Measurements from ENCODE around the gene LTBR.
"Not testable (repeated sequence)": the region's sequence is repeated elsewhere in the genome, so short reads cannot be mapped to it uniquely, and the experiment has no call there.

The LTBR gene

DNA sequence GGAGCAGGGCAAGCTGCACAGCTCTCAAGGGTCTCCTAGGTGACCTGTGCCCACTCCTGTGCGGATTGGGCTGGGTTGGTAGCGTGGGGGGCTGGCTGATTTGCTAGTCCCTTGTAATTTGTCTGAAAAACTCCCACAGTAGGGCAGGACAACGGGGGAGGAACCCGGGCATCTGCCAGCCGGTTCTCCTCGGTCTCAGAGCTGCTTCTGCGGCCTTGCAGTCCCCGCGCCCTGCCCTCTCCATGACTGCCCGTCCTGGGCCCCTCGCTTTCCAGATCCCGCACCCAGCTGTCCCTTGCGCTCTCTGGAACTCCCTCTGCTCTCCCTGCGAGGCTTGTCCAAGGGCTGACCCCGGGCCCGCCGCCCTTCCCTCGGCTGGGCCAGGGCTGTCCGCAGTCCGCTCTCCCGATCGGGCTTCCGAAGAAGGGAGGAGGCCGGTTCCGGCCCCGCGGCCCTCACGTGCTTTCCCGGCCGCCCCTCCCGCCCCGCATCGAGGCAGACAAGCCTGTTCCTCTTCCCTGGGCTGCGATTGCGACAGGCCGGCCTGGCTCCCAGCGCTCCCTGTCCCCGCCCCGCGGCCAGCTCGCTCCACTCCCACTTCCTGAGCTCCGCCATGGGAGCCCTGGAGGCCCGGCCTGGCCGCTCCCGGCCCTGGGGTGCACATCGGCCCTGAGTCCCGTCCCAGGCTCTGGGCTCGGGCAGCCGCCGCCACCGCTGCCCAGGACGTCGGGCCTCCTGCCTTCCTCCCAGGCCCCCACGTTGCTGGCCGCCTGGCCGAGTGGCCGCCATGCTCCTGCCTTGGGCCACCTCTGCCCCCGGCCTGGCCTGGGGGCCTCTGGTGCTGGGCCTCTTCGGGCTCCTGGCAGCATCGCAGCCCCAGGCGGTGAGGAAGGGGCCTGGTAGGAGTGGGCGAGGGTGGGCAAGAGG, at the start of gene LTBR:
Gene LTBR (plus strand): TSS at position 591 of the 927 bp plus-strand sequence. CDS start 197 bp downstream, at position 788.
- peak; percentile 53 for DNase-seq
- Mint-ChIP-seq H3K27me3 (peaks cover 26% of the 10 kb centered on the region), H3K4me1 (ENCODE audit: low read depth) (peaks cover 2% of the 10 kb centered on the region), H3K27ac (no peak within 1 kb of the TSS), H3K36me3 (ENCODE audit: low read depth) (no peaks in the 10 kb centered on the region), H3K9me3 (no peaks in the 10 kb centered on the region), H3K4me3 (no peak within 1 kb of the TSS)

DNA sequence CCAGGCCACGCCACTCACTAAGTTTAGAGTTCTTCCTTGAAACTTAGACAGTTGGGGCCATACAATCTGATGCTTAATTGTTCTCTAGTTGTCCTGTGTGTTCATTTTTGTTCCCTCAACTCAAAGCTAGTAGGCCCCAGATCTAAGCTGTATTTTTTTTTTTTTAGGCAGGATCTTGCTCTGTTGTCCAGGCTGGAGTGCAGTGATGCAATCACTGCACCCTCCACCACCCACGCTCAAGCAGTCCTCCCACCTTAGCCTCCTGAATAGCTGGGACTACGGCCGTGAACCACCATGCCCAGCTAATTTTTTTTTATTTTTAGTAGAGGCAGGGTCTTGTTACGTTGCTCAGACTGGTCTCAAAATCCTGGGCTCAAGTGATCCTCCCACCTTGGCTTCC, 49.6 kb upstream of the LTBR start:
- Mint-ChIP-seq H3K4me3 (peak overlapping the region; percentile 42), H3K27me3 (no peaks in the 10 kb centered on the region), H3K9me3 (no peaks in the 10 kb centered on the region), H3K4me1 (ENCODE audit: low read depth) (peaks cover 4% of the 10 kb centered on the region), H3K36me3 (ENCODE audit: low read depth) (peaks cover 65% of the 10 kb centered on the region), H3K27ac (peak overlapping the region; percentile 87)
- no peak for DNase-seq

DNA sequence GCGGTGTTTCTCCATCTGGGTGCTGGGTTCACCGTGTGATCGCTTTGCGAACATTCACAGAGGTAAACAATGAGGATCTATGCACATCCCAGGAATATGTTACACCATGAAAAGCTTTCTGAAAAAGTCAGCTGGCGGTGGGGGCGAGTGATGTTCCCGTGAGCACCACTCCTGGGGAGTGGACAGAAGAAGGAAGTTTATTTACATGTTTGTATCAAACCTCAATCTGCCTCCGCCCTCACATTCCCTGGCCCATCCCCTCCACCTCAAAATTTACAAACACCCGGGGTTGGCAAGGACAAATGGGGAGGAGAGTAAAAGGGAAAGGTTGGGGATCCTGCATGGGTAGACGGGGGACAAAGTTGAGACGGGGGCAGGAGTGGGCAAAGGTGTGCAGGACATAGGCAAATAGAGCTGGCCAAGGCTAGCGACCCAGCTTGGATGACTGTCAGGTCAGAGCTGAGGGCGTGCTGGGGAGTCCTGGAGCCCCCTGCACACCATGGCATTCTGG, 49.0 kb upstream of the LTBR start:
- Mint-ChIP-seq H3K27ac (no peak overlapping the region), H3K9me3 (no peaks in the 10 kb centered on the region), H3K27me3 (no peaks in the 10 kb centered on the region), H3K4me1 (ENCODE audit: low read depth) (peaks cover 4% of the 10 kb centered on the region), H3K36me3 (ENCODE audit: low read depth) (peaks cover 61% of the 10 kb centered on the region), H3K4me3 (no peak overlapping the region)
- DNase-seq, result no peak

DNA sequence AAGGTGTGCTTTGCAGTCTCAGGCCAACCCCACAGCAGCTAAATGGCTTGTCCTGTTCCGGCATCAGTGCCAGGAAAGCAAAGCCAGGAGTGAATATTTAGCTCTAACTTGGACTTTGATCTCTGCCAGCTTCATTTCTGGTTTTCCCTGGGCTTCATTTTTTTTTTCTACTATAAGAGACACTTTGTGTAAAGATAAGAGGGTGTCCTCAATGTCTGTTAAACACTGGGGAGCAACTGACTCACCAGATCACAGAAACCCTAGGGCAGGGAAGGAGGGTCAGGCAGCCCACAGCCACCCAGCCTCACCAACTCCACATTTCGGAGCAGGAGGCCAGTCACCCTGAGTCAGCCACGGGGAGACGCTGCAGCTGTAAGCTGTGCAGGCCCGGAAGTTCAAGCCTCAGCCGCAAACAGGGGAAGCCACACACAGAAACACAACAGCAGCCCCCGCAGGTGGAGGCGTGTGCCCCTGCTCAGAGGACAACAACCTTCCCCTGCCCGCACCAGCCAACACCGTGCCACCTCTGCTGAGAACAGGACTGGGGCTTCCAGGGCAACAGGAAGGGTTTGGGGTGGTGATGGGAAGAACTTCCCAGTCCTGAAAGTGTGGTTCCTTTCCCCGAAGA, 48.4 kb upstream of the LTBR start:
- H3K27me3 Mint-ChIP-seq, result no peaks in the 10 kb centered on the region
- no peak overlapping the region for H3K4me3 Mint-ChIP-seq
- DNase-seq, result peak; percentile 87
- H3K9me3 Mint-ChIP-seq, result no peaks in the 10 kb centered on the region
- H3K36me3 Mint-ChIP-seq (ENCODE audit: low read depth), result peaks cover 55% of the 10 kb centered on the region
- no peak overlapping the region for H3K27ac Mint-ChIP-seq
- H3K4me1 Mint-ChIP-seq (ENCODE audit: low read depth), result peaks cover 4% of the 10 kb centered on the region

DNA sequence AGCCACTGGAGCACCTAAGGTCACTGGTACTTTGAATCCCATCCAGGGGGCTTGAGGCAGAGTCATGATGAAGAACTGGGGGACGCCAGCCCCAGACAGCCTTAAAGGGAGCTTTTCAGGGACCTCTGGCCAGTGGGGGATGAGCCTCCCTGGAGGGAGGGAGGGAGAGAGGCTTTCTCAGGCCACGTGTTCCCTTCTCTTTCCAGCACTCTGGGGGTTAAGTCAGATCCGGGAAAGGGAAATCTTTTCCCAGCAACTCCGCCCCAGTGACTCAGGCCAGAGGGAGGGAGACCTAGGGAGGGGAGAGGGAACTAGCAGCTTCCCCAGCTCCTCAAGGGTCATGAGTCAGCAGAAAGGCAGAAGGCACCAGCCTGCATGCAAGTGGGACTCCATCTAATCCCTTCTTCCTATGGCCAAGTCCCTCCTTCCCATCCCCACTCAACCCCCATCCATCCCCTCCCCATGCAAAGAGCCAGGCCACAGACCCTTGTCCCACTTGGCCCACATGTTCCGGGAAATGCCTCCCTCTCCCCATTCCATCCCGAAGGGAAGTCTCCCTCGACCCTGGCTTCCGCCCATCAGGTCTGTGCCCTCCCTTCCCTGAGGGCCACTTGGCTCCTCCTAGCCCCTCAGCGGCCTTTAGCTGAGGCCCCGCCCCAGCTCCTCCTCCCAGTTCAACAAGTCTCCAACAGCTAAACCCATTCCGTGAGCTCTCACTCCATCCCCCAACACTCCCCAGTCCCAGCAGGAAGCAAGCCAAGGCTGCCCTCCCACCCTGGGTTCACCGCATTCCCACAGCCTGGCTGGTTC, 47.7 kb upstream of the LTBR start:
- no peaks in the 10 kb centered on the region for H3K27me3 Mint-ChIP-seq
- H3K4me3 Mint-ChIP-seq, result no peak overlapping the region
- no peaks in the 10 kb centered on the region for H3K9me3 Mint-ChIP-seq
- no peak overlapping the region for H3K27ac Mint-ChIP-seq
- H3K4me1 Mint-ChIP-seq (ENCODE audit: low read depth), result peaks cover 3% of the 10 kb centered on the region
- H3K36me3 Mint-ChIP-seq (ENCODE audit: low read depth), result peaks cover 48% of the 10 kb centered on the region
- DNase-seq, result peak; percentile 76

DNA sequence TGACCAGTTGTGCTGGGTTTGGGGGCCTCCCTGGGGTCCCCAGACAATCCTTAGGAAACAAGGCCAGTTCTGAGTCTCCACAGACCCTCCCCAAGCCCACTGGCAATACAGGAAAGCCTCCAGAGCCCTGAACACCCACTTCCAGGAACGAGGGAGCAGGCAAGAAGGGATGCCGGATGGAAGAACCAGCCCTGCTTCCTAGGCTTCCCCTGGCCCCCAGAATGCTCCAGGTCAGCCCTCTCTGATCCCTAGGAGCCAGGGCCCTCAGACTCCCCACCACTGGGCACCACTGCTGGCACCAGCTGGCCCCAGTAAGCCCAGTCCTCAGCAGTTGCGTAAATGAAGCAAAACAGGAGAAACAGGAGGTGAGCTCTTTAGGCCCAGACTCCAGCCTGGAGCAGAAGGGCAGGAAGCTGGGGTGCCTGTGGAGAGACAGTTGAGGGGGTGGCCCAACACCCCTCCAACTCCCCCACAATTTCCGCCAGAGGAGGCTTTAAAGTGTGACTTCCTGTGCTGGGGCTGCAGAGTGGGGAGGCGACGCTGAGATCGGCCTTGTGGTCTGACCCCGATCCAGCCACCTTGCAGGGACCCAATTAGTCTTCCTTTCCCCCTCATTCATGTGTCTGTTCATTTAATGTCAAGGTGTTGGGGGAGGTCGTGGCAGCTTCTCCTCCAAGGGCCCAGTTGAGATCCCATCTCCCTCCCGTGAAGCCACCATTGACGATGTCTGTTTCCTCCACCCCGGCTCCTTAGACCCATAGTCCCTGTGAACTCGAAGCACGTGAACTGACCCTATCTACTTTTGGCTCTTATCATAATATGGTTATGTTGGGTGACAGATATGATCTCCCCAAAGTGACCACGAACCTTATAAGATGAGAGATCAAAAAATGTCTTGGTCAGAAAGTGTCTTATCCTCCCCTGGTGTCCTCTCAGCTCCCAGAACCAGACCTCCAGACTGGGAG, 46.8 kb upstream of the LTBR start:
- no peaks in the 10 kb centered on the region for H3K27me3 Mint-ChIP-seq
- H3K4me3 Mint-ChIP-seq, result no peak overlapping the region
- peaks cover 43% of the 10 kb centered on the region for H3K36me3 Mint-ChIP-seq (ENCODE audit: low read depth)
- H3K4me1 Mint-ChIP-seq (ENCODE audit: low read depth), result peaks cover 4% of the 10 kb centered on the region
- no peaks in the 10 kb centered on the region for H3K9me3 Mint-ChIP-seq
- peak; percentile 63 for DNase-seq
- no peak overlapping the region for H3K27ac Mint-ChIP-seq

DNA sequence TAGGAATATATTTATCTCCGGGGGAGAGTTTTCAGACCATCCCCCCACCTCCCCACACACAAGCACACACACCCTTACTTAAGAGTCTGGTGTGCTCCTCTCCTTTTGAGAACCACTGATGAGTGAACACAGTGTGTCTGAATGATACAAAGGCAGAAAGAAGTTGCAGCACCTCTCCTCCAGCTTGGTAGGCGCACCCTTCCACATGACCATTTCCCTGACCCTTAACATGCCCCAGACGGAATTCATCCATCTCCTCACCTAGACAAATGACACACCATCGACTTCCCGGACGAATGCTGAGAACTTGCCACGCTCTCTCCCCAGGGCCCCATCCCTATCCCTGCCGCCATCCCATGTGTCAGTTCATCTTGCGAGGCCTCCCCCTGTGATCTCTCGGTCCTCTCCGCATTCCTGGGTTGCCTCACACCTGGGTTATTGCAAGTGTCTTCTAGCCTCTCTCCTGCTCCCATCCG, 46.0 kb upstream of the LTBR start:
- H3K27me3 Mint-ChIP-seq, result no peaks in the 10 kb centered on the region
- H3K9me3 Mint-ChIP-seq, result no peaks in the 10 kb centered on the region
- H3K4me3 Mint-ChIP-seq, result no peak overlapping the region
- H3K36me3 Mint-ChIP-seq (ENCODE audit: low read depth), result peaks cover 34% of the 10 kb centered on the region
- H3K4me1 Mint-ChIP-seq (ENCODE audit: low read depth), result peaks cover 13% of the 10 kb centered on the region
- no peak for DNase-seq
- H3K27ac Mint-ChIP-seq, result no peak overlapping the region

DNA sequence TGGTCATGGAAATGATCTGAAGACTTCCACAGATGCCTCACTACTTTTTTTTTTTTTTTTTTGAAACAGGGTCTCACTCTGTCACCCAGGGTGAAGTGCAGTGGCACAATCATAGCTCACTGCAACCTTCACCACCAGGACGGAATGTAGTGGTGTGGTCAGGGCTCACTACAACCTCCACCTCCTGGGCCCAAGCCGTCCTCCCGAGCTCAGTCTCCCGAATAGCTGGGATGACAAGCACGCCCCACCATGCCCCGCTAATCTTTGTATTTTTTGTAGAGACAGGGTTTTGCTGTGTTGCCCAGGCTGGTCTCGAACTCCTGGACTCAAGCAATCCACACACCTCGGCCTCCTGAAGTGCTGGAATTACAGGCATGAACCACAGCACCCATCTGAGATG, 45.4 kb upstream of the LTBR start:
- not testable (repeated sequence) for H3K27me3 Mint-ChIP-seq, DNase-seq, H3K27ac Mint-ChIP-seq, H3K4me3 Mint-ChIP-seq, H3K9me3 Mint-ChIP-seq
- Mint-ChIP-seq H3K4me1 (ENCODE audit: low read depth) (peaks cover 18% of the 10 kb centered on the region), H3K36me3 (ENCODE audit: low read depth) (peaks cover 29% of the 10 kb centered on the region)

DNA sequence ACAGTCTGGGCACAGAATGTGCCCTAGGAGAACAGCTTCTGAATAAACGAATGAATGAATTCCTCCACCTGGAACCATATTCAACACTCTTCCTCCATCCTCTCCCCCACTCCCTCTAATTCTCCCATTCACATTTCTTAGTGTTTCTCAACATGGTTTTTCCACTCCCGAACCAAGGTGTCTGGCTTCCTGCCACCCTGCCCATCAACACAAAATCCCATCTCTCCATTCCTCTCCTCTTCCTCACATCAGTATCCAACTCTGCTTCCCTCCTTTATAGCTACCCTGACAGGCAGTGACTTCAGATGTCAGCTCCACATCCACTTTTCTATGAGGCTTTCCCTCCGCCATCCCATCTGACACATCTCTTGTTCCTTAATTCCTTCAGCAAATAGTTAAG, 45.0 kb upstream of the LTBR start:
- peaks cover 21% of the 10 kb centered on the region for H3K4me1 Mint-ChIP-seq (ENCODE audit: low read depth)
- no peaks in the 10 kb centered on the region for H3K9me3 Mint-ChIP-seq
- no peak overlapping the region for H3K27ac Mint-ChIP-seq
- no peak for DNase-seq
- no peaks in the 10 kb centered on the region for H3K27me3 Mint-ChIP-seq
- H3K4me3 Mint-ChIP-seq, result no peak overlapping the region
- H3K36me3 Mint-ChIP-seq (ENCODE audit: low read depth), result peaks cover 25% of the 10 kb centered on the region

DNA sequence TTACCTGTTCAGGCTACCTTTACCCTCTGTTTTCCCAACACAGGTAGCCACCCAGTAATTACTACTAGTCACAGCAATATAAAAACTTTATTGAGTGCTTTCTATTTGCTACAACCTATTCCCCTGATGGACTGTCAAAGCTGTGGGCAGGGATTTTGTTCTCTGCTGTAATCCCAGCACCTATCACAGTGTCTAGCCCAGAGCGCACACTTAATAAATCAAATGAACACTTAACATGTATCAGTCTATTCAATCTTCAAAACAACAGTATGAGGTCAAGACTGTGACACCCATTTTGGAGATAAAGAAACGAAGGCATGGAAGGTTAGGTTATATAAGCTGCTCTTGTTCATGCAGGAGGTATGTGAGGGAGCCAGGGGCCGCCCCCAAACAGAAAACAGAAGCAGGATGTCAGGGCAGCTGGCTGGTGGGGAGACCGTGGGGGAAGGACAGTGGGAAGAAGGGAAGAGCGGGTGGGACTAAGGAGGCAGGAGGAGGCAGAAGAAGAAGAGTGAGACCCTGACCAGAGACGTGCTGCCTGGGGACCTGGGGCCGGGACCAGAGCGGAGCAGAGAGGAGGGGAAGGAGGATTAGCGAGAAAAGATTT, 43.8 kb upstream of the LTBR start:
- DNase-seq, result no peak
- Mint-ChIP-seq H3K27me3 (no peaks in the 10 kb centered on the region), H3K4me3 (no peak overlapping the region), H3K4me1 (ENCODE audit: low read depth) (peaks cover 25% of the 10 kb centered on the region), H3K36me3 (ENCODE audit: low read depth) (peaks cover 13% of the 10 kb centered on the region), H3K9me3 (no peaks in the 10 kb centered on the region), H3K27ac (no peak overlapping the region)

DNA sequence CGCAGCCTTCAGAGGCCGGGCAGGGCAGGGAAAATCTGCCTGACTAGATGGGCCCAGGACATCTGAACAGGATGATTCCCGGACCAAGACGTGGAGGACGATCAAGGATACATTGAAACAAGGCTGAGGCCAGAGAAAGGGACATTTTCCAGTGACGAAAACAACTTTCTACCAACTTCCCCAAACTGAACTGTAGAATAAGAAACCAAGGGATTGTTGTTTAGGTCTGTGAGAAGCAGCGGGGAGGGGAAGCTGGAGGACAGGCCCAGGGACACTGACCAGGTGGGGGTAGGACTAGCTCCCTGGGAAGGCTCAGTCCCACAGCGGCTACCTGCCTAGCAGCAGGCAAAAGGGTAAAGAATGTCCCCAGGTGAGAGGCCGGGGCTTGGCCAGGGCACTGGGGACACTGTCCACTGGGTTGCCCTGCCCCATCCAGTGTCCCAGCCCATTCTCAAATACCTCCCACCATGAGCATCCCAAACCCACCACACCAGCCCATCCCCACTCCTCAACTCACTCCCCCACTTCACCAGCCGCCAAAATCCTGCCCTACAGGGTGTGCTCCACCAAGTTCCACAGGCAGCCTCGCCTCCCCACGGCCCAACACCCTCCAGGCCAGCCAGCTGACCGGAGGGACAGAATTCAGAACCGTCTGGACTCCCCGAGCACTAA, 43.1 kb upstream of the LTBR start:
- no peaks in the 10 kb centered on the region for H3K9me3 Mint-ChIP-seq
- no peak overlapping the region for H3K4me3 Mint-ChIP-seq
- DNase-seq, result no peak
- no peak overlapping the region for H3K27ac Mint-ChIP-seq
- H3K27me3 Mint-ChIP-seq, result no peaks in the 10 kb centered on the region
- H3K36me3 Mint-ChIP-seq (ENCODE audit: low read depth), result peaks cover 8% of the 10 kb centered on the region
- H3K4me1 Mint-ChIP-seq (ENCODE audit: low read depth), result peaks cover 32% of the 10 kb centered on the region

DNA sequence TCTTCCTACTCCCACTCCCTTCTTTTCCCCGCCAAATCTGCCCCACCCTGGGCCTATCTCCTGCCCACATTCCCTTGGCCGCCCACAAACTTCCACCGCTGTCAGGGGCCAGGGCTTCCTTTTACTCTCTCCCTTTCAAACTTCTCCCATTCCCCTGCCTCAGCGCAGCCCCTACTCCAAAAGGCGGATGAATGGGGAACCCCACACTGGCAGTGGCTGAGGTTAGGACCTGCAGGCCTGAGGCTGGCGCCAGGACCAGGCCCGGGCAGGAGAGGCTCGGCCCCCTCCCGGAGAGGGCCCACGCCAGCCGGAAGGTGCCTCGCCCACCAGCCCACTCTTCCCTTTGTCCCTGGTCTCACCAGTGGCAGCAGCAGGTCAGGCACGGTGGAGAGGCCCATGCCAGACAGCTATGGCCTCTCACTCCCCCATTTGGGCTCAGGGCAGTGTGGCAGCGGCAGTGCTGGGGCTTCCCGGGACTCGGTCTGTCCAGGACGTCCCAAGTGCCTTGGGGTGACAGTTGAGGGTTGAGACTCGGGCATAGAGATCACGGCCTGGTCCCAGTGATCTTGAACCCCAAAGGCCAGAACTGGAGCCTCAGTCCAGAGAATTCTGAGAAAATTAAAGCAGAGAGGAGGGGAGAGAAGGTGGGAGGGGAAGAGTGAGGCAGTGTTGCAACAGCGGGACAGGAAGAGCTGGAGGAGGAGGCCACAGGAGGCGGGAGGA, 42.4 kb upstream of the LTBR start, which contains the start of gene TNFRSF1A:
Gene TNFRSF1A (minus strand): TSS at position 660 of the 723 bp plus-strand sequence. CDS start 262 bp downstream, at position 398.
- Mint-ChIP-seq H3K36me3 (ENCODE audit: low read depth) (peaks cover 8% of the 10 kb centered on the region), H3K4me1 (ENCODE audit: low read depth) (peaks cover 39% of the 10 kb centered on the region), H3K9me3 (no peaks in the 10 kb centered on the region), H3K27me3 (no peaks in the 10 kb centered on the region), H3K4me3 (no peak within 1 kb of the TSS), H3K27ac (no peak within 1 kb of the TSS)
- peak; percentile 69 for DNase-seq
